Omental fat pad (tissue), 4 donors: ENCODE results near the gene ZNF23. TPM values are rescaled to one million over a fixed set of nuclear protein-coding genes. Genes with fewer than 3 reads are reported as not detected.

Source experiments
- ATAC-seq: fragments of 150-250 bp; one replicate; pipeline ENCODE4 v1.9.1; 2016; ENCODE audit warnings: mild to moderate bottlenecking, moderate library complexity; ENCODE audit not compliant: low FRiP score
- DNase-seq: peaks from one replicate; pipeline ENCODE4 v3.0.0-alpha.2; 2019; ENCODE audit warnings: low spot score
- CTCF ChIP-seq, 3 donors: fragments of 450-650 bp; IDR thresholded peaks; one replicate each; pipeline ENCODE4 v1.5.1; 2016 to 2017; ENCODE audit warnings: antibody characterized with exemption in 3 of 3, mild to moderate bottlenecking in 3 of 3, moderate library complexity in 2 of 3
- total RNA-seq, 4 donors: library from RNA; depleted of rRNA; stranded (reverse); fragments of >200 nt; gene quantifications; one replicate each; pipeline ENCODE4 v1.1.0, GENCODE V29; 2016

Gene ZNF23
- total RNA-seq, 4 donors from 2014 or later = 4.1 to 10.1 (median 7.3) TPM

- DNase-seq (no peak), ATAC-seq (no peak)
- no peak for TF ChIP-seq CTCF (IDR thresholded peaks at IDR 0.05)
These were observed 20.5 kb upstream of the ZNF23 start for GRCh38 chr16:71482569-71482968.

- ATAC-seq (no peak), DNase-seq (no peak)
- TF ChIP-seq CTCF (IDR thresholded peaks at IDR 0.05) = no peak
These were observed 18.9 kb upstream of the ZNF23 start for GRCh38 chr16:71480956-71481355.

GRCh38 chr16:71479420-71479819 is 17.4 kb upstream of the ZNF23 start:
- DNase-seq (no peak), ATAC-seq (no peak)
- no peak for TF ChIP-seq CTCF (IDR thresholded peaks at IDR 0.05)

- ATAC-seq = no peak
- no peak for DNase-seq
- TF ChIP-seq CTCF (IDR thresholded peaks at IDR 0.05) = no peak
These were observed 14.5 kb upstream of the ZNF23 start for GRCh38 chr16:71476457-71477124.

GRCh38 chr16:71474864-71475263 is 12.8 kb upstream of the ZNF23 start:
- no peak for TF ChIP-seq CTCF (IDR thresholded peaks at IDR 0.05)
- DNase-seq (no peak), ATAC-seq (no peak)

GRCh38 chr16:71473891-71474290 is 11.8 kb upstream of the ZNF23 start:
- DNase-seq (no peak), ATAC-seq (no peak)
- TF ChIP-seq CTCF (IDR thresholded peaks at IDR 0.05) = no peak

GRCh38 chr16:71472931-71473330 is 10.9 kb upstream of the ZNF23 start:
- TF ChIP-seq CTCF (IDR thresholded peaks at IDR 0.05) = no peak
- no peak for DNase-seq
- ATAC-seq = no peak
